K562 (cell line): ENCODE measurements around the gene MRPL27. TPM values are rescaled to one million over a fixed set of nuclear protein-coding genes. Genes with fewer than 3 reads are reported as not detected.

Source experiments
- ATAC-seq: fragments of 200-7000 bp; cut with Tn5 transposase; 3 replicates; pipeline ENCODE4 v1.9.1; 2020; ENCODE audit warnings: moderate library complexity
- BruUV-seq: library from RNA; stranded (reverse); fragments of 400-500 nt; replicated peaks from 2 replicates; lab custom pipeline; 2021; lab: Mats Ljungman, UMichigan
- CTCF ChIA-PET: fragments of 300-600 bp; formaldehyde crosslinking; extraction: SDS; loops from one replicate; lab custom pipeline; 2021; ENCODE audit warnings: low intra/inter-chr PET ratio; lab: Yijun Ruan, JAX
- POLR2A ChIA-PET: fragments of 300-600, 350-650 bp; sonication (Branson Sonifier 250); formaldehyde crosslinking; extraction: SDS; loops from one replicate; lab custom pipeline; 2021; ENCODE audit warnings: antibody characterized with exemption, inconsistent platforms; lab: Yijun Ruan, JAX
- DNase-seq, 4 experiments: peaks; one replicate each; pipeline versions ENCODE4 v3.0.0 to v3.0.0-alpha.2; 2011 to 2018; ENCODE audit warnings: low spot score in 3 of 4, mixed read lengths in 3 of 4; ENCODE audit errors: extremely low read depth in 1 of 4
- FAIRE-seq: peaks from 2 replicates; lab custom pipeline; 2011; peaks lifted over from hg19 to GRCh38; lab: Jason Lieb, UNC
- H2AFZ ChIP-seq: 2 replicates; pipeline ENCODE4 v1.6.0; 2011; ENCODE audit warnings: low read depth, low read length, control low read depth, inconsistent platforms
- H3K27ac ChIP-seq: fragments of 200-600 bp; 3 replicates; pipeline ENCODE4 v1.8.0; 2011; ENCODE audit warnings: low read depth, mild to moderate bottlenecking, control low read depth, inconsistent platforms, low read length, moderate library complexity, mixed read lengths; ENCODE audit errors: extremely low read depth
- H3K27me3 ChIP-seq, 2 experiments: fragments of 300-600 bp in 1 of 2; 2 replicates in 1 of 2; 3 replicates in 1 of 2; pipeline versions ENCODE4 v1.6.0 to v1.8.0; 2011; ENCODE audit warnings: inconsistent platforms in 2 of 2, low read length in 2 of 2, mild to moderate bottlenecking in 1 of 2, mixed read lengths in 1 of 2, moderate library complexity in 1 of 2; ENCODE audit not compliant: control insufficient read depth in 2 of 2, insufficient read depth in 2 of 2
- H3K36me3 ChIP-seq: fragments of 300-600 bp; 3 replicates; pipeline ENCODE4 v1.8.0; 2011; ENCODE audit warnings: mild to moderate bottlenecking, low read length, inconsistent platforms; ENCODE audit not compliant: control insufficient read depth, insufficient read depth
- H3K4me1 ChIP-seq, 2 experiments: fragments of 200-600 bp in 1 of 2; replicated peaks in 1 of 2; 2 replicates in 1 of 2; 3 replicates in 1 of 2; pipeline versions ENCODE4 v1.5.1 to v1.8.0; 2011; ENCODE audit warnings: inconsistent platforms in 2 of 2, low read length in 2 of 2, mild to moderate bottlenecking in 1 of 2, mixed read lengths in 1 of 2, moderate library complexity in 1 of 2; ENCODE audit not compliant: control insufficient read depth in 2 of 2, insufficient read depth in 2 of 2
- H3K4me2 ChIP-seq: 2 replicates; pipeline ENCODE4 v1.6.1; 2011; ENCODE audit warnings: low read length, control low read depth, inconsistent platforms, mixed read lengths; ENCODE audit not compliant: insufficient read depth
- H3K4me3 ChIP-seq: fragments of 200-600 bp; sonication (generic), shearing (Covaris generic); 2 replicates; pipeline ENCODE4 v1.5.1; 2016; ENCODE audit warnings: control low read depth, inconsistent platforms
- H3K79me2 ChIP-seq: fragments of 200-600 bp; 3 replicates; pipeline ENCODE4 v1.8.0; 2011; ENCODE audit warnings: low read length, inconsistent platforms; ENCODE audit not compliant: control insufficient read depth, insufficient read depth
- H3K9ac ChIP-seq, 2 experiments: 2 replicates each; pipeline versions ENCODE4 v1.6.0 to v1.6.1; 2011; ENCODE audit warnings: low read depth in 2 of 2, low read length in 2 of 2, control low read depth in 1 of 2, inconsistent platforms in 1 of 2, mild to moderate bottlenecking in 1 of 2, mixed read lengths in 1 of 2; ENCODE audit not compliant: insufficient read depth in 1 of 2
- H3K9me1 ChIP-seq: one replicate; pipeline ENCODE4 v1.6.0; 2011; ENCODE audit warnings: inconsistent platforms, mild to moderate bottlenecking, low read length, moderate library complexity; ENCODE audit not compliant: control insufficient read depth, insufficient read depth
- H3K9me3 ChIP-seq: replicated peaks from 2 replicates; pipeline ENCODE4 v1.5.1; 2011; ENCODE audit warnings: low read depth, low read length, inconsistent platforms; ENCODE audit not compliant: control insufficient read depth, insufficient read depth
- H4K20me1 ChIP-seq: replicated peaks from 2 replicates; pipeline ENCODE4 v1.6.1; 2011; ENCODE audit warnings: low read length, inconsistent platforms, mixed read lengths; ENCODE audit not compliant: control insufficient read depth, insufficient read depth
- EGR1 ChIP-seq: fragments of 450-650 bp; conservative IDR thresholded peaks from 2 replicates; pipeline ENCODE4 v1.6.1; 2017; ENCODE audit warnings: mild to moderate bottlenecking
- FUS ChIP-seq: fragments of 200-400 bp; formaldehyde crosslinking; optimal IDR thresholded peaks from 2 replicates; pipeline ENCODE3; 2017; ENCODE audit warnings: low read depth, low read length
- MAZ ChIP-seq, 2 experiments: fragments of 450-650 bp in 1 of 2; sonication (generic) in 1 of 2; formaldehyde crosslinking; IDR thresholded peaks in 1 of 2; conservative IDR thresholded peaks in 1 of 2; 2 replicates each; pipeline versions ENCODE4 v1.4.0 to v1.5.0; 2020; ENCODE audit warnings: mild to moderate bottlenecking in 1 of 2, missing genetic modification reagents in 1 of 2
- MTA3 ChIP-seq: fragments of 450-650 bp; formaldehyde crosslinking; IDR thresholded peaks from 2 replicates; pipeline ENCODE4 v1.6.1; 2017; ENCODE audit warnings: mild to moderate bottlenecking, borderline replicate concordance
- NBN ChIP-seq: fragments of 450-650 bp; IDR thresholded peaks from 2 replicates; pipeline ENCODE4 v1.6.1; 2016; ENCODE audit warnings: low read depth, mild to moderate bottlenecking
- NCOA4 ChIP-seq: fragments of 450-650 bp; IDR thresholded peaks from 2 replicates; pipeline ENCODE4 v1.6.1; 2018; ENCODE audit warnings: mild to moderate bottlenecking; ENCODE audit not compliant: partially characterized antibody
- NFXL1 ChIP-seq: fragments of 450-650 bp; formaldehyde crosslinking; IDR thresholded peaks from 2 replicates; pipeline ENCODE4 v1.4.0; 2021; ENCODE audit warnings: mild to moderate bottlenecking
- PCBP2 ChIP-seq: fragments of 200-400 bp; formaldehyde crosslinking; IDR thresholded peaks from 2 replicates; pipeline ENCODE4 v1.6.1; 2018; ENCODE audit warnings: low read length, low read depth, mild to moderate bottlenecking, moderate library complexity; ENCODE audit not compliant: poor library complexity, severe bottlenecking
- RBM17 ChIP-seq: fragments of 200-400 bp; formaldehyde crosslinking; IDR thresholded peaks from 2 replicates; pipeline ENCODE4 v1.6.1; 2017; ENCODE audit warnings: low read depth, mild to moderate bottlenecking, low read length, borderline replicate concordance
- RBM22 ChIP-seq: fragments of 200-400 bp; formaldehyde crosslinking; IDR thresholded peaks from 2 replicates; pipeline ENCODE4 v1.6.1; 2018; ENCODE audit warnings: low read length, low read depth; ENCODE audit not compliant: poor library complexity, severe bottlenecking
- SIN3A ChIP-seq, 2 experiments: fragments of 150-350 bp in 1 of 2; IDR thresholded peaks; 2 replicates each; pipeline ENCODE4 v1.6.1; 2011 to 2016; ENCODE audit warnings: borderline replicate concordance in 2 of 2, low read depth in 2 of 2, low read length in 2 of 2, mild to moderate bottlenecking in 2 of 2, moderate library complexity in 2 of 2; ENCODE audit not compliant: control insufficient read depth in 1 of 2
- ZNF668 ChIP-seq: fragments of 250-450 bp; sonication (Bioruptor Pico); IDR thresholded peaks from 2 replicates; pipeline ENCODE4 v1.8.0; 2022; ENCODE audit warnings: mild to moderate bottlenecking, inconsistent platforms
- ZNF707 ChIP-seq: fragments of 250-450 bp; sonication (Bioruptor Pico); conservative IDR thresholded peaks from 2 replicates; pipeline ENCODE4 v1.8.0; 2022; ENCODE audit warnings: inconsistent platforms, mild to moderate bottlenecking, moderate library complexity
- ZNF766 ChIP-seq: fragments of 200-800 bp; sonication (Bioruptor generic); conservative IDR thresholded peaks from 2 replicates; pipeline ENCODE4 v1.6.1; 2016; ENCODE audit warnings: missing genetic modification characterization, missing compliant biosample characterization
- WGBS: fragments of 100-300 bp; shearing (Covaris generic); methylation state at CpG from one replicate; pipeline ENCODE4 v1.1.6; 2016; ENCODE audit warnings: low coverage, mixed read lengths; ENCODE audit not compliant: insufficient coverage; ENCODE audit errors: missing lambda C conversion rate; 5-methylcytosine and 5-hydroxymethylcytosine counted together
- in situ Hi-C: fragments of 300-500 bp; cut with MboI; formaldehyde crosslinking; loops from 4 replicates; pipeline ENCODE4 v1.15.0; 2018; ENCODE audit warnings: inconsistent platforms, mixed read lengths
- intact Hi-C: fragments of 100-400 bp; cut with micrococcal nuclease; formaldehyde crosslinking; loops from 2 replicates; pipeline ENCODE4 v1.14.2; 2022
- polyA plus RNA-seq, 8 experiments: library from polyadenylated mRNA; depleted of rRNA in 4 of 8; stranded (reverse) in 5 of 8; unstranded in 3 of 8; fragments of >200 nt; fragmentation: Nextera tagmentation in 2 of 8; fragmentation: Illumina TruSeq in 1 of 8; extraction: Ambion mirVana in 2 of 8; extraction: Trizol in 1 of 8; gene quantifications; 2 replicates each; pipeline versions ENCODE4 v1.2.1 to v1.2.3, GENCODE V29; 2011 to 2014; ENCODE audit warnings: inconsistent platforms in 1 of 8, missing spikeins in 1 of 8
- total RNA-seq, 7 experiments: library from RNA; depleted of rRNA in 6 of 7; stranded (reverse); fragments of >200 nt in 6 of 7; fragmentation: Illumina TruSeq in 2 of 7; extraction: Trizol in 2 of 7; gene quantifications; 2 replicates each; pipeline versions ENCODE4 v1.2.1 to v1.2.3, GENCODE V29; 2011 to 2021; ENCODE audit warnings: low replicate concordance in 1 of 7
- TF ChIP-seq, protein P1 (sequence below): fragments of 250-450 bp; sonication (Bioruptor Pico); IDR thresholded peaks from 2 replicates; pipeline ENCODE4 v1.4.0; 2020; ENCODE audit warnings: mild to moderate bottlenecking, moderate library complexity
- TF ChIP-seq, protein P2 (sequence below): fragments of 450-650 bp; IDR thresholded peaks from 2 replicates; pipeline ENCODE4 v1.6.1; 2016; ENCODE audit warnings: missing biosample characterization, missing genetic modification characterization

The MRPL27 gene
- total and polyA plus RNA-seq, 9 of the 15 experiments (the other 6 are each of a cell fraction or from before 2014, with no cell fraction given), result 96.3 to 401 (median 142) TPM

DNA sequence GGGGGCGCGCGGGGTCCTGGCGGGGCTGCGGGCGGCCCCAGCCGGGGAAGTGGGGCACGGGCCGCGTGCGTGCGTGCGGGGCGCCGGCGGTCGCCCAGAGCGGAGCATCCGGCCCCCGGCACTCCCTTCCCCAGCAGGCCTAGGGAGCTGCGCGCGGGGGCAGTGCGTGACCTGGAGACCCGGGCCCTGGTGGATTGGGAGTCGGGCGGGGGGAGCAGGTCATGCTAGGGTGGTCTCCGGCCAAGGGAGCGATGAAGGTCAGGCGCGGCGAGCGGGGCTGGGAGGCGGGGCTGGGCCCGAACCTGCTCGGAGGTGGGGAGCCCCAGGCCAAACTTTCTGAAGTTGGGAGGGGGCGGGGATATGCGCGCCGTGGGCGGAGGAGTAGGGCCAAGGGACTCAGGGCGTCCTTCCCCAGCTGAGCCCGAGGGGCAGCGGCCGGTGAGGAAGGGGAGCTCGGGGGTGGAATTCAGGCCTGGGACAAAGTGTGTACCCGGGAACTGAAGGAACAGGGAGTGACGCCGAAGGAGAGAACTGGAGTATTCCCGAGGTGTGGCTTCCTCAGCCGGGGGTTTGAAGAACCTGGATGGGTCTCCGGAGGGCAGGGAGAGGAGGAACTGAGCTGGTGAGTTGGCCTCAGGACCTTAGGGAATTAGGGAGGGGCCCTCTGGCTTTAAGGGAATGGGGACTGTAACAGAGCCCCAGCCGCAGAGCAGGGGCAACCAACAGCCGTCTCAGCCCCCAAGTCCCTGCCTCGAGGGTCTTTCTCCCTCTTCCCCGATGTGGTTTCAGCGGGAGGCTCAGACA lies 26.5 kb downstream of the MRPL27 start:
- H3K9me1 ChIP-seq, result peaks cover 3% of the 10 kb centered on the region
- DNase-seq (peak; percentile 56 to 75 (median 68)), FAIRE-seq (no peak), ATAC-seq (peak; percentile 66)
- H3K27me3 ChIP-seq, result no peaks in the 10 kb centered on the region
- peaks cover 6% of the 10 kb centered on the region for H3K9me3 ChIP-seq
- no peaks in the 10 kb centered on the region for H3K36me3 ChIP-seq
- POLR2A ChIA-PET, result interaction anchor here (0.6 to 1.2 kb wide), 7 partner anchors 9 to 1072 kb away, joined by 3 to 6 read pairs (median 3); no protein-coding TSS in a partner anchor
- WGBS, result 2% methylated on average over 23 of the region's 57 CpGs
- peak overlapping the region; percentile 65 to 94 for H3K9ac ChIP-seq
- H3K4me3 ChIP-seq, result peak overlapping the region; percentile 81
- CTCF ChIA-PET, result no interaction called here
- peaks cover 8 to 29% of the 10 kb centered on the region in 2 experiments; a peak in 4 of 5 replicates for H3K4me1 ChIP-seq
- peak overlapping the region; percentile 66 for H3K27ac ChIP-seq
- H4K20me1 ChIP-seq, result no peaks in the 10 kb centered on the region; the same call in 1 of the 2 replicates
- intact Hi-C loops (no loop called here), in situ Hi-C loops (no loop called here)
- H3K4me2 ChIP-seq, result peak overlapping the region; percentile 88
- peaks cover 18% of the 10 kb centered on the region for H3K79me2 ChIP-seq
- BruUV-seq, result TSS peak; percentile 45
- H2AFZ ChIP-seq, result peak overlapping the region; percentile 89
- TF ChIP-seq PCBP2 (no peak), SIN3A (IDR thresholded peaks at IDR 0.05; ENCODE audit: borderline replicate concordance in 2 of 2, control insufficient read depth in 1 of 2, low read depth in 2 of 2, low read length in 2 of 2) (peak in 1 of 2 experiments; percentile 26; a peak in 1 of 4 replicates), RBM22 (no peak), NBN (no peak), NFXL1 (CRISPR knock-in tag) (no peak), ZNF668 (CRISPR knock-in tag) (no peak), NCOA4 (no peak), MTA3 (no peak), MAZ (CRISPR knock-in tag; conservative IDR thresholded peaks at IDR 0.05 in 1 of 2, IDR thresholded peaks at IDR 0.05 in 1 of 2) (peak; percentile 44 to 71; a peak in 1 of 4 replicates), ZNF766 (CRISPR knock-in tag) (0 out of 2 replicates have a peak, but pooled peaks have one; percentile 20), RBM17 (no peak), ZNF707 (CRISPR knock-in tag) (no peak), EGR1 (peak; percentile 86), FUS (no peak)
- TF ChIP-seq, protein P1, sequence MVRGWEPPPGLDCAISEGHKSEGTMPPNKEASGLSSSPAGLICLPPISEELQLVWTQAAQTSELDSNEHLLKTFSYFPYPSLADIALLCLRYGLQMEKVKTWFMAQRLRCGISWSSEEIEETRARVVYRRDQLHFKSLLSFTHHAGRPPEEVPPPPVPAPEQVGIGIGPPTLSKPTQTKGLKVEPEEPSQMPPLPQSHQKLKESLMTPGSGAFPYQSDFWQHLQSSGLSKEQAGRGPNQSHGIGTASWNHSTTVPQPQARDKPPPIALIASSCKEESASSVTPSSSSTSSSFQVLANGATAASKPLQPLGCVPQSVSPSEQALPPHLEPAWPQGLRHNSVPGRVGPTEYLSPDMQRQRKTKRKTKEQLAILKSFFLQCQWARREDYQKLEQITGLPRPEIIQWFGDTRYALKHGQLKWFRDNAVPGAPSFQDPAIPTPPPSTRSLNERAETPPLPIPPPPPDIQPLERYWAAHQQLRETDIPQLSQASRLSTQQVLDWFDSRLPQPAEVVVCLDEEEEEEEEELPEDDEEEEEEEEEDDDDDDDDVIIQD (CRISPR knock-in tag), result no peak
- TF ChIP-seq, protein P2, sequence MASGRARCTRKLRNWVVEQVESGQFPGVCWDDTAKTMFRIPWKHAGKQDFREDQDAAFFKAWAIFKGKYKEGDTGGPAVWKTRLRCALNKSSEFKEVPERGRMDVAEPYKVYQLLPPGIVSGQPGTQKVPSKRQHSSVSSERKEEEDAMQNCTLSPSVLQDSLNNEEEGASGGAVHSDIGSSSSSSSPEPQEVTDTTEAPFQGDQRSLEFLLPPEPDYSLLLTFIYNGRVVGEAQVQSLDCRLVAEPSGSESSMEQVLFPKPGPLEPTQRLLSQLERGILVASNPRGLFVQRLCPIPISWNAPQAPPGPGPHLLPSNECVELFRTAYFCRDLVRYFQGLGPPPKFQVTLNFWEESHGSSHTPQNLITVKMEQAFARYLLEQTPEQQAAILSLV (tag), result no peak
